OCI-LY1 (cell line): ENCODE results near the gene CCR6.

Source experiments
- H2AFZ ChIP-seq: fragments of 200-600 bp; sonication (generic), shearing (Covaris generic); 2 replicates; pipeline ENCODE4 v1.6.0; 2014; ENCODE audit warnings: antibody characterized with exemption, mild to moderate bottlenecking, low read length
- H3F3A ChIP-seq: fragments of 200-600 bp; sonication (generic), shearing (Covaris generic); 2 replicates; pipeline ENCODE4 v1.6.0; 2014; ENCODE audit warnings: mild to moderate bottlenecking, antibody characterized with exemption, low read length, moderate library complexity; ENCODE audit not compliant: insufficient read depth
- H3K27ac ChIP-seq: fragments of 200-600 bp; sonication (generic); 2 replicates; pipeline ENCODE4 v1.5.1; 2014; ENCODE audit warnings: low read length, mixed run types, mild to moderate bottlenecking, low read depth; ENCODE audit not compliant: poor library complexity, severe bottlenecking
- H3K27me3 ChIP-seq: fragments of 200-600 bp; sonication (generic); 2 replicates; pipeline ENCODE4 v1.6.0; 2014; ENCODE audit warnings: antibody characterized with exemption, mild to moderate bottlenecking, low read length, moderate library complexity; ENCODE audit not compliant: insufficient read depth
- H3K36me3 ChIP-seq: fragments of 200-600 bp; sonication (generic); 2 replicates; pipeline ENCODE4 v1.6.1; 2014; ENCODE audit warnings: mild to moderate bottlenecking, antibody characterized with exemption, low read length, moderate library complexity, mixed read lengths; ENCODE audit not compliant: insufficient read depth
- H3K4me1 ChIP-seq: fragments of 200-600 bp; sonication (generic); 2 replicates; pipeline ENCODE4 v1.5.1; 2014; ENCODE audit warnings: mild to moderate bottlenecking, low read length, moderate library complexity; ENCODE audit not compliant: insufficient read depth, severe bottlenecking
- H3K4me2 ChIP-seq: fragments of 200-600 bp; sonication (generic), shearing (Covaris generic); 2 replicates; pipeline ENCODE4 v1.6.1; 2014; ENCODE audit warnings: low read length
- H3K4me3 ChIP-seq: fragments of 200-600 bp; sonication (generic); 2 replicates; pipeline ENCODE4 v1.5.1; 2014; ENCODE audit warnings: low read length, low read depth, mild to moderate bottlenecking, mixed read lengths; ENCODE audit not compliant: poor library complexity, severe bottlenecking
- H3K79me2 ChIP-seq: fragments of 200-600 bp; shearing (Covaris generic); 2 replicates; pipeline ENCODE4 v1.6.1; 2016; ENCODE audit warnings: mixed run types, low read length, mixed read lengths; ENCODE audit not compliant: insufficient read depth
- H3K9ac ChIP-seq: fragments of 200-600 bp; sonication (generic), shearing (Covaris generic); 2 replicates; pipeline ENCODE4 v1.6.1; 2014; ENCODE audit warnings: mild to moderate bottlenecking, low read length, mixed read lengths
- H3K9me2 ChIP-seq: fragments of 200-600 bp; sonication (generic), shearing (Covaris generic); 2 replicates; pipeline ENCODE4 v1.6.1; 2014; ENCODE audit warnings: low read depth, mild to moderate bottlenecking, low read length, mixed read lengths
- H3K9me3 ChIP-seq: fragments of 200-600 bp; shearing (Covaris generic); 2 replicates; pipeline ENCODE4 v1.6.1; 2014; ENCODE audit warnings: low read length, mixed read lengths
- H4K20me1 ChIP-seq: fragments of 200-600 bp; sonication (generic), shearing (Covaris generic); 2 replicates; pipeline ENCODE4 v1.6.0; 2016; ENCODE audit warnings: mild to moderate bottlenecking, low read length; ENCODE audit not compliant: insufficient read depth
- CTCF ChIP-seq: fragments of 200-600 bp; sonication (generic), shearing (Covaris generic); IDR thresholded peaks from 2 replicates; pipeline ENCODE4 v1.5.1; 2017; ENCODE audit warnings: mild to moderate bottlenecking, antibody characterized with exemption, low read length, moderate library complexity, mixed read lengths
- EZH2 ChIP-seq: fragments of 200-600 bp; sonication (generic), shearing (Covaris generic); IDR thresholded peaks from 2 replicates; pipeline ENCODE4 v1.8.0; 2017; ENCODE audit warnings: borderline replicate concordance, mixed run types, mild to moderate bottlenecking, antibody characterized with exemption, low read length, moderate library complexity, mixed read lengths

Gene CCR6

DNA sequence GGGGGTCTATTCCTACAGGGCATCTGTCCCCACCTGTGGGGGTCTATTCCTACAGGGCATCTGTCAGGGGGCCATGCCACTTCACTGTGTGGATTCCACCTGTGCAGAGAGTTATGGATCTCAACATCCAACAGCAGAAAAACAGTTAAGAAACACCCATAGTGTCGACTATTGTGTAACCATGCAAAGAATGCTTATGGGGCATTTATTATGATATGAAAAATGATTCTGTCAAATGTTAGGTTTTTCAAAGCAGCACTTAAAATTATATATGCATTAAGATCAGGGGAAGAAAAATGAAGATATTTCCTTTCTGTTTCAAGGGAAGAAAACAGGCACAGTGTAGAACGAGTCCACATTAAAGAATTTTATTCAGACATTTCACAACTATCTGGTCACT, 32.0 kb downstream of the CCR6 start:
- Histone ChIP-seq H3K4me2 (no peak overlapping the region), H3K9me2 (no peaks in the 10 kb centered on the region), H3K9me3 (no peaks in the 10 kb centered on the region), H3K4me3 (no peak overlapping the region), H3K36me3 (no peaks in the 10 kb centered on the region), H3K79me2 (no peaks in the 10 kb centered on the region), H3K27ac (no peak overlapping the region), H3K27me3 (no peaks in the 10 kb centered on the region), H3F3A (no peaks in the 10 kb centered on the region), H4K20me1 (no peaks in the 10 kb centered on the region), H2AFZ (no peak overlapping the region), H3K9ac (no peak overlapping the region), H3K4me1 (peaks cover 52% of the 10 kb centered on the region)
- TF ChIP-seq CTCF (no peak), EZH2 (no peak)

GRCh38 chr6:167157414-167157813, 34.5 kb downstream of the CCR6 start:
- Histone ChIP-seq H3F3A (no peaks in the 10 kb centered on the region), H3K9me2 (no peaks in the 10 kb centered on the region), H3K36me3 (no peaks in the 10 kb centered on the region), H3K9me3 (no peaks in the 10 kb centered on the region), H3K9ac (no peak overlapping the region), H3K4me1 (peaks cover 35% of the 10 kb centered on the region), H3K27me3 (no peaks in the 10 kb centered on the region), H3K27ac (no peak overlapping the region), H2AFZ (peak overlapping the region; percentile 20; the same call in 1 of the 2 replicates), H3K4me3 (no peak overlapping the region), H3K4me2 (peak overlapping the region; percentile 17; the same call in 1 of the 2 replicates), H3K79me2 (no peaks in the 10 kb centered on the region), H4K20me1 (no peaks in the 10 kb centered on the region)
- TF ChIP-seq CTCF (no peak), EZH2 (no peak)

DNA sequence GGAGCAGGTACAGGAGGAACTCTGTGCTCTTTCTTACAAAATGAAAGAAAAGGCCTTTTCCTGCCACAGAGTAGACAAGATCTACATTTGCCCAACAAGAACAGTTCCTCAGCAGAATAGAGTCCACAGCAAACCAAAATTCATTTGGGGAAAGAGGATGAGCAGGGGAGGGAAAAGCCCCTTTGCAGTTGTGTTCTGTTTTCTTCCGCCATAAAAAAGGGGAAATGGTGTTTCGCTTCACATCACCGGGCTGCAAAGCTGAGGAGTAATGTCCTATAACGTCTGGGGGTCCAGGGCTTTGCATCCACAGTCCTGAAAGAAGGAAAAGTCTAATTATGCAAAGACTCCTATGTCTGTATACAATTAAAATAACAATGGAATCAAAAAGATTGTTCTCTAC, 35.0 kb downstream of the CCR6 start, which contains the start of gene GPR31:
Gene GPR31 (minus strand): TSS at position 118 of the 400 bp plus-strand sequence. CDS start 149 bp downstream, outside the sequence.
- Histone ChIP-seq H2AFZ (peak within 1 kb of the TSS; percentile 20; the same call in 1 of the 2 replicates), H3K9me2 (no peaks in the 10 kb centered on the region), H3K4me2 (peak within 1 kb of the TSS; percentile 17; the same call in 1 of the 2 replicates), H4K20me1 (no peaks in the 10 kb centered on the region), H3K4me1 (peaks cover 30% of the 10 kb centered on the region), H3K9me3 (no peaks in the 10 kb centered on the region), H3K79me2 (no peaks in the 10 kb centered on the region), H3K36me3 (no peaks in the 10 kb centered on the region), H3K9ac (no peak within 1 kb of the TSS), H3K4me3 (no peak within 1 kb of the TSS), H3K27ac (no peak within 1 kb of the TSS), H3F3A (no peaks in the 10 kb centered on the region), H3K27me3 (no peaks in the 10 kb centered on the region)
- no peak for TF ChIP-seq EZH2
- TF ChIP-seq CTCF, result no peak
